SH-SY5Y (cell line): Measurements from ENCODE around the gene TNFRSF19.

ENCODE experiments used
- GATA2 ChIP-seq: IDR thresholded peaks from 2 replicates; pipeline ENCODE4 v1.6.1; 2011; ENCODE audit warnings: mild to moderate bottlenecking, low read depth, low read length
- GATA3 ChIP-seq: IDR thresholded peaks from 2 replicates; pipeline ENCODE4 v1.6.1; 2011; ENCODE audit warnings: low read depth, mild to moderate bottlenecking, low read length, moderate library complexity

DNA sequence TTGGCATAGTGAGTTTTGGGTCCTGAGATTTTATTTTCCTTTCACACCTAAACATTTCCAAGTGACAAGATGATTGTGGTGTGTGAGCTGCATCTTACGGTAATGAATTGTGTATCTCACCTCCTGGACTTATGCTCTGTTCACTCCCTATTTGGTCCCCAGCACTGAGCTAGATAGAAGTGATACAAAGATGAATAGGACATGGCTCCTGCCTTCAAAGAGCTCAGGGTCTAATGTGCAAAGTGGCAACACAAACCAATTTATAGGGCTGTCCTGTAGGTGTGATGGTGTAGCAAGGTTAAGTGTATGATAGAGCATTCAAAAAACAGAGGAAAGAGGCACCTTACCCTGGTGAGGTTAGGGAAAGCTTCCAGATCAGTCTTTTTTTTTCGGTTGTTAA lies 17.6 kb upstream of the TNFRSF19 start:
- no peak for TF ChIP-seq GATA2
- no peak for TF ChIP-seq GATA3
